Measurements from ENCODE around the gene ROPN1L.

DNA sequence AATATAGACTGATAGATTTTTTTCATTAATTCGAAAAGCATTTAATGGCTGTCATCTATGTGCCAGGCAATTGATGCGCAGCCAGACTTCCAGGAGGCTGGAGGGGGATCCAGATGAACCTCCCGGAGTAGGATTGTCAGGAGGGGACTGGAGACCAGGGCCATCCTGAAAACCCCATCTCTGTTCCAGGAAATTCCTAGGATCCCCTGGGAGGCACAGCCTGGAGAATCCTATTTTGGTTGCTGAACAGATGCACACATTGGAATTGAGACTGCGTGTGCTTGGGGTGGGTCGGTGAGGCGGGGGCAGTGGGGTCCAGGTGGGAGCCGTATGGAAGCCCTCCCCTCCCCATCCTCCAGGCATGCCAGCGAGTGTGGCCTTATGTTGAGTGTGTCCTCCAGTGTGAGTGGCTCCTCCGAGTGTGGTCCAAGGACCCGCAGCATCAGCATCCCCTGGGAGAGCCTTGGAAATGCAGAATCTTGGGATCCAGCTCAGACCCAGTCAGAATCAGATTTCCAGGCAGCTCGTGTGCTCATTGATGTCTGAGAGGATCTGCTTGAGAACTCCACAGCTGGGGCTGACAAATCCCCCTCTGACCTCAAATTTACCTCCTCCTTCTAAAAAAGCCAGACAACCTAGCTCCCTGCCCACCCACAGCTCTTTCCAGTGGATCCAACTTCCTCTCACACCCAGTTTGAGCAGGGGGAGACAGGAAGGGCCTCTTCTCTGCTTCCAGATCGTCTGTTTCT lies 38.7 kb downstream of the ROPN1L start:
- TF ChIP-seq, protein P1, sequence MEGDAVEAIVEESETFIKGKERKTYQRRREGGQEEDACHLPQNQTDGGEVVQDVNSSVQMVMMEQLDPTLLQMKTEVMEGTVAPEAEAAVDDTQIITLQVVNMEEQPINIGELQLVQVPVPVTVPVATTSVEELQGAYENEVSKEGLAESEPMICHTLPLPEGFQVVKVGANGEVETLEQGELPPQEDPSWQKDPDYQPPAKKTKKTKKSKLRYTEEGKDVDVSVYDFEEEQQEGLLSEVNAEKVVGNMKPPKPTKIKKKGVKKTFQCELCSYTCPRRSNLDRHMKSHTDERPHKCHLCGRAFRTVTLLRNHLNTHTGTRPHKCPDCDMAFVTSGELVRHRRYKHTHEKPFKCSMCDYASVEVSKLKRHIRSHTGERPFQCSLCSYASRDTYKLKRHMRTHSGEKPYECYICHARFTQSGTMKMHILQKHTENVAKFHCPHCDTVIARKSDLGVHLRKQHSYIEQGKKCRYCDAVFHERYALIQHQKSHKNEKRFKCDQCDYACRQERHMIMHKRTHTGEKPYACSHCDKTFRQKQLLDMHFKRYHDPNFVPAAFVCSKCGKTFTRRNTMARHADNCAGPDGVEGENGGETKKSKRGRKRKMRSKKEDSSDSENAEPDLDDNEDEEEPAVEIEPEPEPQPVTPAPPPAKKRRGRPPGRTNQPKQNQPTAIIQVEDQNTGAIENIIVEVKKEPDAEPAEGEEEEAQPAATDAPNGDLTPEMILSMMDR (IDR thresholded peaks at IDR 0.05 in 8 of 11, conservative IDR thresholded peaks at IDR 0.05 in 3 of 11): no peak
- no peak for TF ChIP-seq POLR2AphosphoS5 (IDR thresholded peaks at IDR 0.05)
